Sigmoid colon (tissue), 7 donors: ENCODE measurements around the gene ZER1. TPM values are rescaled to one million over a fixed set of nuclear protein-coding genes. Genes with fewer than 3 reads are reported as not detected.

Source experiments
- DNase-seq: peaks from one replicate; pipeline ENCODE4 v3.0.0-alpha.2; 2019
- H3K27ac ChIP-seq, 4 donors: fragments of 200-600 bp; sonication (generic); one replicate each; pipeline ENCODE4 v1.5.1; 2016 to 2019; ENCODE audit warnings: mild to moderate bottlenecking in 1 of 4
- H3K27me3 ChIP-seq, 3 donors: fragments of 200-600 bp; sonication (generic); one replicate each; pipeline ENCODE4 v1.5.1; 2019; ENCODE audit warnings: mild to moderate bottlenecking in 1 of 3
- H3K36me3 ChIP-seq, 4 donors: fragments of 200-600 bp; sonication (generic); one replicate each; pipeline ENCODE4 v1.5.1; 2016 to 2019
- H3K4me1 ChIP-seq, 4 donors: fragments of 200-600 bp; sonication (generic); one replicate each; pipeline ENCODE4 v1.5.1; 2017 to 2019
- H3K4me3 ChIP-seq, 4 donors: fragments of 200-600 bp; sonication (generic); one replicate each; pipeline ENCODE4 v1.5.1; 2017 to 2019; ENCODE audit warnings: mild to moderate bottlenecking in 2 of 4, moderate library complexity in 1 of 4
- H3K9me3 ChIP-seq, 4 donors: fragments of 200-600 bp in 3 of 4; sonication (generic) in 3 of 4; one replicate each; pipeline versions ENCODE4 v1.5.1 to v1.6.1; 2013 to 2019
- CTCF ChIP-seq, 4 experiments: fragments of 450-650 bp in 3 of 4; fragments of 200-600 bp in 1 of 4; IDR thresholded peaks; one replicate each; pipeline ENCODE4 v1.5.1; 2016 to 2019; ENCODE audit warnings: antibody characterized with exemption in 4 of 4, mild to moderate bottlenecking in 3 of 4, moderate library complexity in 2 of 4
- EP300 ChIP-seq, 4 donors: sonication (generic); formaldehyde crosslinking; IDR thresholded peaks; one replicate each; pipeline ENCODE4 v1.6.1; 2017; ENCODE audit warnings: antibody characterized with exemption in 4 of 4
- POLR2A ChIP-seq, 2 donors: fragments of 450-650 bp; IDR thresholded peaks; one replicate each; pipeline ENCODE4 v1.6.1; 2016; ENCODE audit warnings: antibody characterized with exemption in 2 of 2, mild to moderate bottlenecking in 2 of 2, moderate library complexity in 2 of 2
- POLR2AphosphoS5 ChIP-seq, 4 donors: sonication (generic); formaldehyde crosslinking; IDR thresholded peaks; one replicate each; pipeline ENCODE4 v1.6.1; 2017; ENCODE audit warnings: antibody characterized with exemption in 4 of 4
- WGBS, 2 donors: extraction: QIAGEN DNeasy Blood & Tissue Kit; methylation state at CpG; one replicate each; pipeline ENCODE4 v1.1.7; 2013; 5-methylcytosine and 5-hydroxymethylcytosine counted together
- intact Hi-C: fragments of 100-400 bp; cut with DNase I; formaldehyde crosslinking; loops from one replicate; pipeline ENCODE4 v1.15.1; 2023
- polyA plus RNA-seq, 3 donors: library from polyadenylated mRNA; stranded (reverse); fragments of 200-250 nt; gene quantifications; one replicate each; pipeline ENCODE4 v1.2.3, GENCODE V29; 2013
- total RNA-seq, 4 donors: library from RNA; depleted of rRNA; stranded (reverse); fragments of >200 nt; gene quantifications; one replicate each; pipeline ENCODE4 v1.1.0, GENCODE V29; 2016
- donor health status: healthy with polysubstance abuse.
- donor health status: Bipolar disorder and iron deficiency.
- donor health status: healthy.

Gene ZER1
- total and polyA plus RNA-seq, 7 donors, result 30.0 to 65.4 (median 41.6) TPM

GRCh38 chr9:128747241-128747640 lies 24.5 kb downstream of the ZER1 start:
- Histone ChIP-seq H3K4me3 (no peak overlapping the region), H3K27me3 (no peaks in the 10 kb centered on the region), H3K9me3 (no peaks in the 10 kb centered on the region), H3K36me3 (peaks cover 0 to 52% (median 21%) of the 10 kb centered on the region in 4 donors), H3K4me1 (no peaks in the 10 kb centered on the region), H3K27ac (no peak overlapping the region)
- no peak for DNase-seq
- intact Hi-C loops, result no loop called here
- WGBS, 2 donors, result 98 to 100% methylated on average over 1 of the region's 1 CpG
- TF ChIP-seq POLR2A (IDR thresholded peaks at IDR 0.05) (no peak), POLR2AphosphoS5 (IDR thresholded peaks at IDR 0.05) (no peak), CTCF (IDR thresholded peaks at IDR 0.05) (no peak), EP300 (IDR thresholded peaks at IDR 0.05) (no peak)

DNA sequence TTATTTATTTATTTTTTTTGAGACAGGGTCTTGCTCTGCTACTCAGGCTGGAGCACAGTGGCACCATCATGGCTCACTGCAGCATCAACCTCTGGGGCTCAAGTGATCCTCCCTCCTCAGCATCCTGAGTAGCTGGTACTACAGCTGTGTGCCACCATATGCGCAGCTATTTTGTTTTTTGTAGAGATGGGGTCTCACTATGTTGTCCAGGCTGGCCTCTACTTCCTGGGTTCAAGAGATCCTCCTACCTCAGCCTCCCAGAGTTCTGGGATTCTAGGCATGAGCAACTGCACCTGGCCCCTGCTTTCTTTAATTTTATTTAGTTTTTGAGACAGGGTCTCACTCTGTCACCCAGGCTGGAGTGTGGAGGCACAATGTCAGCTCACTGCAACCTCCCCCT lies 28.3 kb downstream of the ZER1 start:
- no peak overlapping the region for H3K4me3 ChIP-seq
- WGBS, 2 donors, result 98 to 100% methylated on average over 1 of the region's 1 CpG
- no peaks in the 10 kb centered on the region for H3K4me1 ChIP-seq
- TF ChIP-seq CTCF (IDR thresholded peaks at IDR 0.05) (no peak), POLR2AphosphoS5 (IDR thresholded peaks at IDR 0.05) (no peak), EP300 (IDR thresholded peaks at IDR 0.05) (no peak), POLR2A (IDR thresholded peaks at IDR 0.05) (no peak)
- intact Hi-C loops, result no loop called here
- H3K36me3 ChIP-seq, result peaks cover 10 to 64% (median 26%) of the 10 kb centered on the region in 4 donors
- no peak overlapping the region for H3K27ac ChIP-seq
- no peaks in the 10 kb centered on the region for H3K9me3 ChIP-seq
- DNase-seq, result no peak
- no peaks in the 10 kb centered on the region for H3K27me3 ChIP-seq

DNA sequence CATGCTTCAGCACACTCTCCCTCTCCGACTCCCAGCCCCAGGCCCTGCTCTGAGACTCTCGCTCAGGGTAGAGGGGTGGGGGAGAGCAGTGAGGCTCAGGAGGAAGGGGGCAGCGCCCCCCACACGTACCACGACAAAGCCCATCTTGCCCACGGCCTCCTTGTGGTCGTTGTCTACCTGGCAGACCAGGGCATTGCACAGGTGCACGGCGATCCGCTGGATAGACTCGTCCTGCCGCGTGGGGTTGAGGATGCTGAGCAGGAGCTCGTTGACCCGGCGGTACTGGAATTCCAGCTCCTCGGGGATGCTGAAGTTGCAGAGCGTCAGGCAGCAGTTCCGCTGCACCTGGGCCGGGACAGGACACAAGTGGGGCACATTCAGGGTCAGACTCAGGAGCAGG lies 29.3 kb downstream of the ZER1 start:
- 88 to 89% methylated on average over 20 of the region's 20 CpGs for WGBS, 2 donors
- H3K36me3 ChIP-seq, result peaks cover 10 to 62% (median 26%) of the 10 kb centered on the region in 4 donors

DNA sequence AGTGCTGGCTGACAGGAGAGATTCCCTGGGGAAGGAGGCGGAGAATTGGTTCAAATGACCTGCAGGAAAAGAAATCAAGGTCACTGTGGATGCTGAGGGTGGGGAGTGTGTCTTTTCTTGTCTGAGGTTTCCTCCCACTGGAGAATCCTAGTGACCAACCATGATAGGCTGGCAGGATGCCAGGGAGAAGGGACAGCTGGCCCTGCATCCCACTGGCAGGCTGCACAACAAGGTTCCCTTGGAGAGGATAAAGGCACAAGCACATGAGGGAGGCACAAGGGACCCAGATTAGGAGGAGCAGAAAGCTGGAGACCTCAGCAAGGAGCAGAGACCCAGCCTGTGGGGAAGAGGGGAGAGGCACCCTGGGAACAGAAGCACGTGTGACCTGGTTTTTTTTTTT lies 36.4 kb downstream of the ZER1 start:
- TF ChIP-seq POLR2AphosphoS5 (IDR thresholded peaks at IDR 0.05) (no peak), EP300 (IDR thresholded peaks at IDR 0.05) (no peak), CTCF (IDR thresholded peaks at IDR 0.05) (no peak), POLR2A (IDR thresholded peaks at IDR 0.05) (no peak)
- intact Hi-C loops, result no loop called here
- Histone ChIP-seq H3K27me3 (no peaks in the 10 kb centered on the region), H3K9me3 (no peaks in the 10 kb centered on the region), H3K27ac (no peak overlapping the region), H3K4me1 (no peaks in the 10 kb centered on the region), H3K4me3 (no peak overlapping the region), H3K36me3 (peaks cover 15 to 78% (median 29%) of the 10 kb centered on the region in 4 donors)
- 71 to 92% methylated on average over 2 of the region's 2 CpGs for WGBS, 2 donors
- DNase-seq, result no peak

More for the DNA sequence above, 29.3 kb downstream of the ZER1 start:
- Histone ChIP-seq H3K9me3 (no peaks in the 10 kb centered on the region), H3K27me3 (no peaks in the 10 kb centered on the region), H3K27ac (no peak overlapping the region), H3K4me1 (no peaks in the 10 kb centered on the region), H3K4me3 (no peak overlapping the region)
- intact Hi-C loops, result no loop called here
- DNase-seq, result no peak
- no peak for TF ChIP-seq EP300 (IDR thresholded peaks at IDR 0.05)
- TF ChIP-seq POLR2A (IDR thresholded peaks at IDR 0.05), result no peak
- TF ChIP-seq CTCF (IDR thresholded peaks at IDR 0.05), result no peak
- no peak for TF ChIP-seq POLR2AphosphoS5 (IDR thresholded peaks at IDR 0.05)

- Histone ChIP-seq H3K36me3 (peaks cover 5 to 61% (median 17%) of the 10 kb centered on the region in 4 donors), H3K4me1 (no peaks in the 10 kb centered on the region), H3K27me3 (no peaks in the 10 kb centered on the region), H3K4me3 (no peak overlapping the region), H3K9me3 (no peaks in the 10 kb centered on the region), H3K27ac (peak overlapping the region in 3 of 4 donors; percentile 33 to 62 (median 48))
- intact Hi-C loops, result no loop called here
- DNase-seq, result peak; percentile 75
- 26 to 44% methylated on average over 9 of the region's 9 CpGs for WGBS, 2 donors
- no peak for TF ChIP-seq POLR2A (IDR thresholded peaks at IDR 0.05)
- peak; percentile 26 to 60 (median 45) for TF ChIP-seq CTCF (IDR thresholded peaks at IDR 0.05)
- peak in 1 of 4 donors; percentile 14 for TF ChIP-seq POLR2AphosphoS5 (IDR thresholded peaks at IDR 0.05)
- TF ChIP-seq EP300 (IDR thresholded peaks at IDR 0.05), result no peak
Measured at GRCh38 chr9:128733256-128733655, 38.5 kb downstream of the ZER1 start.
